Measurements from ENCODE around the gene RGS7.

Gene RGS7

GRCh38 chr1:240854367-240854766 is 502.6 kb downstream of the RGS7 start:
- H3K27ac ChIP-seq: no peak overlapping the region
- H3K4me3 ChIP-seq (ENCODE audit: low read depth, low read length): no peak overlapping the region
- H3K4me2 ChIP-seq (ENCODE audit: low read length): no peak overlapping the region
- H3K9ac ChIP-seq: no peak overlapping the region
- H2AFZ ChIP-seq: no peak overlapping the region
- H3K27me3 ChIP-seq (ENCODE audit: control insufficient read depth, insufficient read depth, low read length): no peaks in the 10 kb centered on the region
- H3K79me2 ChIP-seq: no peaks in the 10 kb centered on the region
- no peaks in the 10 kb centered on the region for H3K9me3 ChIP-seq (ENCODE audit: control insufficient read depth, low read length)
- no peak for TF ChIP-seq CTCF (IDR thresholded peaks at IDR 0.05)
- H3K36me3 ChIP-seq (ENCODE audit: control insufficient read depth, insufficient read depth, low read length): no peaks in the 10 kb centered on the region
- no peaks in the 10 kb centered on the region for H3K4me1 ChIP-seq

GRCh38 chr1:240847325-240847724 is 509.7 kb downstream of the RGS7 start:
- no peak overlapping the region for H3K9ac ChIP-seq
- TF ChIP-seq CTCF (IDR thresholded peaks at IDR 0.05): no peak
- H3K27ac ChIP-seq: no peak overlapping the region
- H3K4me3 ChIP-seq (ENCODE audit: low read depth, low read length): no peak overlapping the region
- no peaks in the 10 kb centered on the region for H3K36me3 ChIP-seq (ENCODE audit: control insufficient read depth, insufficient read depth, low read length)
- no peaks in the 10 kb centered on the region for H3K79me2 ChIP-seq
- H3K27me3 ChIP-seq (ENCODE audit: control insufficient read depth, insufficient read depth, low read length): no peaks in the 10 kb centered on the region
- H3K9me3 ChIP-seq (ENCODE audit: control insufficient read depth, low read length): no peaks in the 10 kb centered on the region
- H3K4me2 ChIP-seq (ENCODE audit: low read length): no peak overlapping the region
- H3K4me1 ChIP-seq: no peaks in the 10 kb centered on the region
- no peak overlapping the region for H2AFZ ChIP-seq

- H3K36me3 ChIP-seq (ENCODE audit: control insufficient read depth, insufficient read depth, low read length): no peaks in the 10 kb centered on the region
- no peak overlapping the region for H2AFZ ChIP-seq
- H3K4me1 ChIP-seq: no peaks in the 10 kb centered on the region
- no peak overlapping the region for H3K4me3 ChIP-seq (ENCODE audit: low read depth, low read length)
- no peak for TF ChIP-seq CTCF (IDR thresholded peaks at IDR 0.05)
- H3K9ac ChIP-seq: no peak overlapping the region
- H3K4me2 ChIP-seq (ENCODE audit: low read length): no peak overlapping the region
- H3K27ac ChIP-seq: no peak overlapping the region
- H3K9me3 ChIP-seq (ENCODE audit: control insufficient read depth, low read length): no peaks in the 10 kb centered on the region
- H3K27me3 ChIP-seq (ENCODE audit: control insufficient read depth, insufficient read depth, low read length): no peaks in the 10 kb centered on the region
- H3K79me2 ChIP-seq: no peaks in the 10 kb centered on the region
Observed at GRCh38 chr1:240844486-240844885, 512.5 kb downstream of the RGS7 start.

DNA sequence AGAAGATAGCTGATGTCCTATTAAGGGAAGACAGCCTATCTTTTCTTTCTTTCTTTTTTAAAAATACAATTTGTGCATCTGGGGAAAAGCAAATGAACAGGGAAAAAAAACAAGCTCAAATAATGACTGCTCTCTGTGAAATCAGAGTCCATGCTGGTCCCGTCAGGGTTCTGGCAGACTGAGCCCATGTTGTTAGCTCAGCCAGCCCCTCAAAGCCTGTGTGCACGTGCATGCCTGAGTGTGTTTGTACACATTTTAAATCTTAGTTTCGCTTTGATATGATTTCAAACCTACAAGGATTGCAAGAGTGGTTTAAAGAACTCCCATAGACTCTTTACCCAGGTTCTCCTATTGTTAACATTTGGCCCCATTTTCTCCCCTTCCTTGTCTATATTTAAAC is 513.2 kb downstream of the RGS7 start:
- H3K79me2 ChIP-seq: no peaks in the 10 kb centered on the region
- no peak overlapping the region for H3K27ac ChIP-seq
- no peak overlapping the region for H3K9ac ChIP-seq
- no peaks in the 10 kb centered on the region for H3K27me3 ChIP-seq (ENCODE audit: control insufficient read depth, insufficient read depth, low read length)
- no peaks in the 10 kb centered on the region for H3K36me3 ChIP-seq (ENCODE audit: control insufficient read depth, insufficient read depth, low read length)
- no peak overlapping the region for H2AFZ ChIP-seq
- no peaks in the 10 kb centered on the region for H3K4me1 ChIP-seq
- no peak overlapping the region for H3K4me3 ChIP-seq (ENCODE audit: low read depth, low read length)
- no peaks in the 10 kb centered on the region for H3K9me3 ChIP-seq (ENCODE audit: control insufficient read depth, low read length)
- no peak overlapping the region for H3K4me2 ChIP-seq (ENCODE audit: low read length)
- TF ChIP-seq CTCF (IDR thresholded peaks at IDR 0.05): no peak

GRCh38 chr1:240836271-240836670 is 520.7 kb downstream of the RGS7 start:
- Histone ChIP-seq H3K27ac (no peak overlapping the region), H3K4me2 (ENCODE audit: low read length) (no peak overlapping the region), H3K9ac (no peak overlapping the region), H2AFZ (no peak overlapping the region), H3K27me3 (ENCODE audit: control insufficient read depth, insufficient read depth, low read length) (no peaks in the 10 kb centered on the region), H3K4me3 (ENCODE audit: low read depth, low read length) (no peak overlapping the region), H3K36me3 (ENCODE audit: control insufficient read depth, insufficient read depth, low read length) (no peaks in the 10 kb centered on the region), H3K4me1 (no peaks in the 10 kb centered on the region), H3K9me3 (ENCODE audit: control insufficient read depth, low read length) (no peaks in the 10 kb centered on the region), H3K79me2 (no peaks in the 10 kb centered on the region)
- TF ChIP-seq CTCF (IDR thresholded peaks at IDR 0.05): no peak

Measured in parathyroid adenoma (tissue), 2 donors.